OCI-LY7 (cell line): ENCODE measurements around the gene LFNG. TPM values are rescaled to one million over a fixed set of nuclear protein-coding genes. Genes with fewer than 3 reads are reported as not detected.

Experiments
- BruUV-seq: library from RNA; stranded (reverse); fragments of 400-500 nt; replicated peaks from 2 replicates; lab custom pipeline; 2021; lab: Mats Ljungman, UMichigan
- CTCF ChIA-PET: fragments of 300-600 bp; sonication (Branson Sonifier 250); formaldehyde crosslinking; loops from one replicate; lab custom pipeline; 2022; ENCODE audit warnings: antibody characterized with exemption; ENCODE audit not compliant: unreplicated experiment; lab: Charles Lee
- POLR2A ChIA-PET: fragments of 300-600 bp; sonication (Branson Sonifier 250); formaldehyde crosslinking; loops from one replicate; lab custom pipeline; 2022; ENCODE audit warnings: antibody characterized with exemption; lab: Charles Lee
- DNase-seq: peaks from one replicate; pipeline ENCODE4 v3.0.0-alpha.2; 2015; ENCODE audit warnings: low spot score
- H2AFZ ChIP-seq: fragments of 200-600 bp; sonication (generic), shearing (Covaris generic); 2 replicates; pipeline ENCODE4 v1.6.1; 2014; ENCODE audit warnings: mild to moderate bottlenecking, antibody characterized with exemption, low read length, moderate library complexity
- H3K27ac ChIP-seq: fragments of 200-600 bp; sonication (generic); 2 replicates; pipeline ENCODE4 v1.5.1; 2014; ENCODE audit warnings: mixed run types, low read depth, mild to moderate bottlenecking, moderate library complexity, low read length, inconsistent platforms; ENCODE audit not compliant: poor library complexity, severe bottlenecking
- H3K36me3 ChIP-seq: fragments of 200-600 bp; sonication (generic); 2 replicates; pipeline ENCODE4 v1.6.1; 2014; ENCODE audit warnings: mild to moderate bottlenecking, antibody characterized with exemption, low read length, moderate library complexity, mixed read lengths; ENCODE audit not compliant: insufficient read depth
- H3K4me1 ChIP-seq: fragments of 200-600 bp; sonication (generic); 2 replicates; pipeline ENCODE4 v1.5.1; 2014; ENCODE audit warnings: mild to moderate bottlenecking, low read length; ENCODE audit not compliant: insufficient read depth, poor library complexity, severe bottlenecking
- H3K4me2 ChIP-seq: fragments of 200-600 bp; sonication (generic); 2 replicates; pipeline ENCODE4 v1.6.1; 2014; ENCODE audit warnings: mild to moderate bottlenecking, low read length
- H3K4me3 ChIP-seq: fragments of 200-600 bp; sonication (generic); 2 replicates; pipeline ENCODE4 v1.5.1; 2014; ENCODE audit warnings: mild to moderate bottlenecking, low read depth, low read length; ENCODE audit not compliant: poor library complexity, severe bottlenecking
- H3K79me2 ChIP-seq: fragments of 200-600 bp; sonication (generic); 2 replicates; pipeline ENCODE4 v1.6.1; 2016; ENCODE audit warnings: low read depth, mild to moderate bottlenecking, low read length, moderate library complexity, mixed read lengths; ENCODE audit not compliant: insufficient read depth
- H3K9me2 ChIP-seq: fragments of 200-600 bp; sonication (generic); 2 replicates; pipeline ENCODE4 v1.6.1; 2016; ENCODE audit warnings: mild to moderate bottlenecking, low read length, mixed read lengths; ENCODE audit not compliant: insufficient read depth
- H3K9me3 ChIP-seq: fragments of 200-600 bp; sonication (generic); 2 replicates; pipeline ENCODE4 v1.6.1; 2014; ENCODE audit warnings: mild to moderate bottlenecking, mixed run types, low read length, mixed read lengths
- H4K20me1 ChIP-seq: fragments of 200-600 bp; sonication (generic); 2 replicates; pipeline ENCODE4 v1.6.1; 2014; ENCODE audit warnings: mild to moderate bottlenecking, antibody characterized with exemption, low read length, moderate library complexity, mixed read lengths; ENCODE audit not compliant: insufficient read depth
- CTCF ChIP-seq: fragments of 200-600 bp; sonication (generic); conservative IDR thresholded peaks from 2 replicates; pipeline ENCODE4 v1.5.1; 2014; ENCODE audit warnings: mild to moderate bottlenecking, antibody characterized with exemption, low read length, moderate library complexity, mixed read lengths
- EZH2phosphoT487 ChIP-seq: fragments of 200-600 bp; sonication (generic); IDR thresholded peaks from 2 replicates; pipeline ENCODE4 v1.6.1; 2018; ENCODE audit warnings: low read depth, borderline replicate concordance, mild to moderate bottlenecking, mixed run types, antibody characterized with exemption, low read length, moderate library complexity, mixed read lengths
- intact Hi-C: fragments of 100-400 bp; cut with micrococcal nuclease; formaldehyde crosslinking; loops from one replicate; pipeline ENCODE4 v1.10.0; 2022; ENCODE audit not compliant: unreplicated experiment
- total RNA-seq, 2 experiments: library from RNA; depleted of rRNA in 1 of 2; stranded (reverse); fragments of >200 nt in 1 of 2; shearing (Covaris generic) in 1 of 2; gene quantifications; 2 replicates each; pipeline ENCODE4 v1.2.3, GENCODE V29; 2014 to 2022

The LFNG gene
- total RNA-seq, 2 experiments from 2014 or later = 1.2 to 2.1 TPM

- POLR2A ChIA-PET = interaction anchor here (0.6 kb wide), 1 partner anchor 39 kb away, joined by 3 read pairs; no protein-coding TSS in a partner anchor
- CTCF ChIA-PET = interaction anchor here (0.8 kb wide), 1 partner anchor 135 kb away, joined by 4 read pairs; no protein-coding TSS in a partner anchor
- peaks cover 48% of the 10 kb centered on the region for H3K4me1 ChIP-seq
- H3K4me3 ChIP-seq = no peak overlapping the region
- TF ChIP-seq CTCF (no peak), EZH2phosphoT487 (no peak)
- no peaks in the 10 kb centered on the region for H3K9me3 ChIP-seq
- no peaks in the 10 kb centered on the region for H3K9me2 ChIP-seq
- no peaks in the 10 kb centered on the region for H4K20me1 ChIP-seq
- no peak overlapping the region for H3K4me2 ChIP-seq
- H3K79me2 ChIP-seq = no peaks in the 10 kb centered on the region
- intact Hi-C loops = no loop called here
- no peaks in the 10 kb centered on the region for H3K36me3 ChIP-seq
- H2AFZ ChIP-seq = no peak overlapping the region
- H3K27ac ChIP-seq = no peak overlapping the region
- DNase-seq = no peak
- BruUV-seq = no TSS peak
Measured at GRCh38 chr7:2507917-2508306, 11.7 kb upstream of the LFNG start.

DNA sequence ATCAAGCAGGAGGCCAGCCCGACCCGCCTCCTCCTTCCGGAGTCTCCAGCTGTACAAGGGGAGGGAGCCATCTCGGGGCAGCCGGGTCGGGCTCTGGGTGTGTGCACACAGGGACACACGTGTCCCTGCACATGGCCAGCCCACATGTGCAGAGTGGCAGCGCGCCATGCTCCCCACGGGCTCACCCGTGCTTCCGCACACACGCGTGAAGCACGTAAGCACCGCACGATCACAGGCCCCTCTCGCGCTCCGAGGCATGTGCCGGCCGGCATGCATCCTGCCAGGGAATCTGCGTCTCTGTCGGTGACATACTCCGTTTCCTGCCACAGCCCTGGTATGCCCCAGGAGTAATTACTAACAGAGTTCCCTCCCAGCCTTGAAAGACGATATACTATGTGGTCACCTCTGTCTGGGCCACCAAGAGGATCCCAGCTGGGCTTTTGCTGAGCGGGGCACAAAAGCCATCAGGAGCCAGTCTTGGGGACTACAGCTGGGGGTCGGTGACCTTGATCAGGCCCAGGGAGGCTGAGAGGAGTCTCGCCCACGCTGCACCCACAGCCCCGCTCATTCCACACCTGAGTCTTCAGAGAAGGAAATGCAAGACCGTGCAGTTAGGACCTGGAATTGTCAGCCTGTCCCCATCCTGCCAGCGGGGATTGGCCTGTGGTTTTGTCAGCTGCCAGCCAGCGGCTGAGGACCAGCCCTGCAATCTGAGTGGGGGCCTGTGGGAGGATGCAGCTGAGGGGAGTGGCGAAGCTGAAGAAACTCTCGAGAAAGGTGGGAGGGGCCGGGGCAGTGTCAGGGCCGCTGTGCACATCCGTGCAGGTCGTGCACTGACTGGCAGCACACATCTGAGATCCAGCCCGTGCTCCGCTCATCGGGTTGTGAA, 11.0 kb upstream of the LFNG start:
- intact Hi-C loops = no loop called here
- BruUV-seq = no TSS peak

More for the DNA sequence above, 11.0 kb upstream of the LFNG start:
- no peaks in the 10 kb centered on the region for H3K9me3 ChIP-seq
- no peaks in the 10 kb centered on the region for H3K9me2 ChIP-seq
- DNase-seq = peak; percentile 70
- H3K27ac ChIP-seq = no peak overlapping the region
- no peaks in the 10 kb centered on the region for H4K20me1 ChIP-seq
- H3K4me3 ChIP-seq = no peak overlapping the region
- peak overlapping the region; percentile 33; the same call in 1 of the 2 replicates for H3K4me2 ChIP-seq
- TF ChIP-seq CTCF = no peak
- no peak for TF ChIP-seq EZH2phosphoT487
- H3K79me2 ChIP-seq = no peaks in the 10 kb centered on the region
- peak overlapping the region; percentile 15; the same call in 1 of the 2 replicates for H2AFZ ChIP-seq
- POLR2A ChIA-PET = no interaction called here
- H3K36me3 ChIP-seq = no peaks in the 10 kb centered on the region
- H3K4me1 ChIP-seq = peaks cover 50% of the 10 kb centered on the region
- CTCF ChIA-PET = no interaction called here
